HEK293 (cell line): ENCODE data around the gene CERS5.
A peak's percentile ranks its signal among the peaks of the same experiment; 100 is the strongest.

Experiments used
- CTCF ChIA-PET: fragments of 350-600 bp; formaldehyde crosslinking; extraction: SDS; loops from one replicate; lab custom pipeline; 2021; ENCODE audit warnings: antibody characterized with exemption; lab: Yijun Ruan, JAX
- POLR2A ChIA-PET: fragments of 300-600 bp; formaldehyde crosslinking; extraction: SDS; loops from one replicate; lab custom pipeline; 2020; ENCODE audit warnings: antibody characterized with exemption, inconsistent platforms; lab: Yijun Ruan, JAX
- H3K27ac ChIP-seq: fragments of 200-500 bp; sonication (Bioruptor generic); 2 replicates; pipeline ENCODE4 v1.5.1; 2014; ENCODE audit warnings: low read depth, low read length, control low read depth, inconsistent platforms; ENCODE audit errors: extremely low read depth
- H3K36me3 ChIP-seq, 2 experiments: fragments of 200-500 bp in 1 of 2; sonication (Bioruptor generic) in 1 of 2; 1 replicate in 1 of 2; 2 replicates in 1 of 2; pipeline ENCODE4 v1.5.1; 2014 to 2017; ENCODE audit warnings: inconsistent platforms in 2 of 2, low read length in 2 of 2; ENCODE audit not compliant: control insufficient read depth in 2 of 2, insufficient read depth in 1 of 2
- H3K4me1 ChIP-seq: fragments of 200-500 bp; sonication (Bioruptor generic); 2 replicates; pipeline ENCODE4 v1.5.1; 2014; ENCODE audit warnings: mild to moderate bottlenecking, low read length, inconsistent platforms; ENCODE audit not compliant: control insufficient read depth, insufficient read depth
- H3K4me3 ChIP-seq: 2 replicates; pipeline ENCODE4 v1.5.1; 2011; ENCODE audit warnings: low read depth, mild to moderate bottlenecking, control low read depth, low read length, moderate library complexity
- H3K9me3 ChIP-seq: fragments of 200-500 bp; sonication (Bioruptor generic); 2 replicates; pipeline ENCODE4 v1.5.1; 2014; ENCODE audit warnings: low read depth, low read length, inconsistent platforms; ENCODE audit not compliant: control insufficient read depth, insufficient read depth
- HOXD13 ChIP-seq: sonication (generic); formaldehyde crosslinking; IDR thresholded peaks from 2 replicates; pipeline ENCODE4 v1.8.0; 2022; ENCODE audit warnings: missing genetic modification reagents, borderline replicate concordance
- KLF7 ChIP-seq: fragments of 450-650 bp; formaldehyde crosslinking; IDR thresholded peaks from 2 replicates; pipeline ENCODE4 v1.5.1; 2016; ENCODE audit warnings: missing biosample characterization, missing genetic modification characterization, borderline replicate concordance
- TRIM28 ChIP-seq: IDR thresholded peaks from 2 replicates; pipeline ENCODE4 v1.6.1; 2011; ENCODE audit warnings: low read length, control low read depth, borderline replicate concordance
- ZBTB17 ChIP-seq: fragments of 450-650 bp; formaldehyde crosslinking; IDR thresholded peaks from 2 replicates; pipeline ENCODE4 v1.5.1; 2016; ENCODE audit warnings: missing biosample characterization, missing genetic modification characterization
- ZFP37 ChIP-seq: fragments of 450-650 bp; formaldehyde crosslinking; IDR thresholded peaks from 2 replicates; pipeline ENCODE4 v1.5.1; 2016; ENCODE audit warnings: missing biosample characterization, missing genetic modification characterization
- ZNF155 ChIP-seq: fragments of 450-650 bp; formaldehyde crosslinking; IDR thresholded peaks from 2 replicates; pipeline ENCODE4 v1.5.1; 2016; ENCODE audit warnings: missing biosample characterization, missing genetic modification characterization
- ZNF184 ChIP-seq: fragments of 450-650 bp; IDR thresholded peaks from 2 replicates; pipeline ENCODE4 v1.5.1; 2018; ENCODE audit warnings: missing biosample characterization, mild to moderate bottlenecking, missing genetic modification characterization
- ZNF302 ChIP-seq: fragments of 450-650 bp; formaldehyde crosslinking; IDR thresholded peaks from 2 replicates; pipeline ENCODE4 v1.5.1; 2016; ENCODE audit warnings: missing biosample characterization, missing genetic modification characterization, low read depth
- ZNF404 ChIP-seq: fragments of 450-650 bp; formaldehyde crosslinking; IDR thresholded peaks from 2 replicates; pipeline ENCODE4 v1.5.1; 2017; ENCODE audit warnings: missing biosample characterization, missing genetic modification characterization
- ZNF433 ChIP-seq: fragments of 450-650 bp; formaldehyde crosslinking; IDR thresholded peaks from 2 replicates; pipeline ENCODE4 v1.5.1; 2016; ENCODE audit warnings: missing biosample characterization, missing genetic modification characterization, low read depth
- ZNF596 ChIP-seq: fragments of 450-650 bp; IDR thresholded peaks from 2 replicates; pipeline ENCODE4 v1.5.0; 2018; ENCODE audit warnings: missing biosample characterization, mild to moderate bottlenecking, missing genetic modification characterization, moderate library complexity
- ZNF600 ChIP-seq: fragments of 450-650 bp; formaldehyde crosslinking; IDR thresholded peaks from 2 replicates; pipeline ENCODE4 v1.5.1; 2016; ENCODE audit warnings: missing biosample characterization, missing genetic modification characterization
- ZNF658 ChIP-seq: fragments of 450-650 bp; formaldehyde crosslinking; IDR thresholded peaks from 2 replicates; pipeline ENCODE4; 2016; ENCODE audit warnings: missing biosample characterization, missing genetic modification characterization
- ZNF76 ChIP-seq: fragments of 450-650 bp; formaldehyde crosslinking; IDR thresholded peaks from 2 replicates; pipeline ENCODE4; 2016; ENCODE audit warnings: low read depth, missing biosample characterization, missing genetic modification characterization, borderline replicate concordance
- ZNF777 ChIP-seq: fragments of 450-650 bp; formaldehyde crosslinking; IDR thresholded peaks from 2 replicates; pipeline ENCODE4 v1.5.1; 2017; ENCODE audit warnings: missing biosample characterization, missing genetic modification characterization, borderline replicate concordance
- ZNF830 ChIP-seq: fragments of 450-650 bp; IDR thresholded peaks from 2 replicates; pipeline ENCODE4 v1.5.0; 2018; ENCODE audit warnings: missing biosample characterization, missing genetic modification characterization, low read depth, mild to moderate bottlenecking, moderate library complexity
- ZSCAN16 ChIP-seq: fragments of 450-650 bp; formaldehyde crosslinking; IDR thresholded peaks from 2 replicates; pipeline ENCODE4 v1.5.1; 2016; ENCODE audit warnings: missing biosample characterization, missing genetic modification characterization
- ZSCAN30 ChIP-seq: fragments of 450-650 bp; IDR thresholded peaks from 2 replicates; pipeline ENCODE4 v1.5.1; 2018; ENCODE audit warnings: missing biosample characterization, mild to moderate bottlenecking, missing genetic modification characterization, moderate library complexity
- ZXDB ChIP-seq: fragments of 450-650 bp; formaldehyde crosslinking; IDR thresholded peaks from 2 replicates; pipeline ENCODE4 v1.5.1; 2016; ENCODE audit warnings: missing biosample characterization, missing genetic modification characterization
- TF ChIP-seq, protein P1 (sequence below): fragments of 450-650 bp; formaldehyde crosslinking; IDR thresholded peaks from 2 replicates; pipeline ENCODE4 v1.5.1; 2017; ENCODE audit warnings: missing biosample characterization, missing genetic modification characterization
- TF ChIP-seq, protein P2 (sequence below): fragments of 450-650 bp; formaldehyde crosslinking; IDR thresholded peaks from 2 replicates; pipeline ENCODE4 v1.5.1; 2016; ENCODE audit warnings: missing biosample characterization, missing genetic modification characterization
- TF ChIP-seq, protein P3 (sequence below): IDR thresholded peaks from 2 replicates; pipeline ENCODE4 v1.6.1; 2011; ENCODE audit warnings: mild to moderate bottlenecking, low read depth, low read length, borderline replicate concordance
- TF ChIP-seq, protein P4 (sequence below): fragments of 450-650 bp; formaldehyde crosslinking; IDR thresholded peaks from 2 replicates; pipeline ENCODE4 v1.5.1; 2016; ENCODE audit warnings: missing biosample characterization, missing genetic modification characterization
- TF ChIP-seq, protein P5 (sequence below): fragments of 450-650 bp; formaldehyde crosslinking; IDR thresholded peaks from 2 replicates; pipeline ENCODE4 v1.5.1; 2016; ENCODE audit warnings: missing biosample characterization, missing genetic modification characterization

CERS5 gene

DNA sequence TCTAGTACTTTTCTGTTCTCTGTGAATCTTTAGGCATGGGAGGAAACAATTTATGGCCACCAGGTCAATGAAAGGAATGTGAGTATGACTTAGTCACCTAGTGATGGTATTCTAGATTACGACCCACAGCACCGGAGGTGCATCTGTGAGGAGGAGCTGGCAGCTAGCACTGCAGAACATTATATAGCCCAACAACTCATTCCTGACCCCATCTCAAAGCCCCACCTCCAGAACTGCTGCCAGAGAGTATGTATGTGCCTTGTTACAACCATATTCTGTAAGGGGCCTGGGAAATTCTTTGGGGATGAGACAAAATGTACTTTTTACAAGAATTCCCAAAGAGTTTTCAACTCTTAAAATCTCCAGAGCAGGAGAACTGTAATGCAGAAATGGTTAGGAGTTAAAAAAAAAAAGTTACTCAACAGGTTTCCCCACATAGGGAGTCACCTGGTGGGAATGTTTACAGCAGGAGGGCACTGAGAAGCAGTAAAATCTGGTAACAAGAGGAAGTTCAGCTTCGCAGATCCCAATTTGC, 34.9 kb upstream of the CERS5 start (continued):
- TF ChIP-seq, protein P1, sequence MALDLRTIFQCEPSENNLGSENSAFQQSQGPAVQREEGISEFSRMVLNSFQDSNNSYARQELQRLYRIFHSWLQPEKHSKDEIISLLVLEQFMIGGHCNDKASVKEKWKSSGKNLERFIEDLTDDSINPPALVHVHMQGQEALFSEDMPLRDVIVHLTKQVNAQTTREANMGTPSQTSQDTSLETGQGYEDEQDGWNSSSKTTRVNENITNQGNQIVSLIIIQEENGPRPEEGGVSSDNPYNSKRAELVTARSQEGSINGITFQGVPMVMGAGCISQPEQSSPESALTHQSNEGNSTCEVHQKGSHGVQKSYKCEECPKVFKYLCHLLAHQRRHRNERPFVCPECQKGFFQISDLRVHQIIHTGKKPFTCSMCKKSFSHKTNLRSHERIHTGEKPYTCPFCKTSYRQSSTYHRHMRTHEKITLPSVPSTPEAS, result no peak
- TF ChIP-seq TRIM28 (no peak), ZFP37 (tag by site-specific recombination) (no peak), HOXD13 (CRISPR knock-in tag) (no peak), ZNF600 (tag by site-specific recombination) (0 out of 2 replicates have a peak, but pooled peaks have one; percentile 16), ZNF777 (tag by site-specific recombination) (no peak), ZNF658 (tag by site-specific recombination) (no peak), ZNF596 (tag by site-specific recombination) (no peak), ZSCAN30 (tag by site-specific recombination) (no peak)
- TF ChIP-seq, protein P2, sequence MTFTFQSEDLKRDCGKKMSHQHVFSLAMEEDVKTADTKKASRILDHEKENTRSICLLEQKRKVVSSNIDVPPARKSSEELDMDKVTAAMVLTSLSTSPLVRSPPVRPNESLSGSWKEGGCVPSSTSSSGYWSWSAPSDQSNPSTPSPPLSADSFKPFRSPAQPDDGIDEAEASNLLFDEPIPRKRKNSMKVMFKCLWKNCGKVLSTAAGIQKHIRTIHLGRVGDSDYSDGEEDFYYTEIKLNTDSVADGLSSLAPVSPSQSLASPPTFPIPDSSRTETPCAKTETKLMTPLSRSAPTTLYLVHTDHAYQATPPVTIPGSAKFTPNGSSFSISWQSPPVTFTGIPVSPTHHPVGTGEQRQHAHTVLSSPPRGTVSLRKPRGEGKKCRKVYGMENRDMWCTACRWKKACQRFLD (tag by site-specific recombination), result no peak
- TF ChIP-seq, protein P3, sequence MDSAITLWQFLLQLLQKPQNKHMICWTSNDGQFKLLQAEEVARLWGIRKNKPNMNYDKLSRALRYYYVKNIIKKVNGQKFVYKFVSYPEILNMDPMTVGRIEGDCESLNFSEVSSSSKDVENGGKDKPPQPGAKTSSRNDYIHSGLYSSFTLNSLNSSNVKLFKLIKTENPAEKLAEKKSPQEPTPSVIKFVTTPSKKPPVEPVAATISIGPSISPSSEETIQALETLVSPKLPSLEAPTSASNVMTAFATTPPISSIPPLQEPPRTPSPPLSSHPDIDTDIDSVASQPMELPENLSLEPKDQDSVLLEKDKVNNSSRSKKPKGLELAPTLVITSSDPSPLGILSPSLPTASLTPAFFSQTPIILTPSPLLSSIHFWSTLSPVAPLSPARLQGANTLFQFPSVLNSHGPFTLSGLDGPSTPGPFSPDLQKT, result no peak

DNA sequence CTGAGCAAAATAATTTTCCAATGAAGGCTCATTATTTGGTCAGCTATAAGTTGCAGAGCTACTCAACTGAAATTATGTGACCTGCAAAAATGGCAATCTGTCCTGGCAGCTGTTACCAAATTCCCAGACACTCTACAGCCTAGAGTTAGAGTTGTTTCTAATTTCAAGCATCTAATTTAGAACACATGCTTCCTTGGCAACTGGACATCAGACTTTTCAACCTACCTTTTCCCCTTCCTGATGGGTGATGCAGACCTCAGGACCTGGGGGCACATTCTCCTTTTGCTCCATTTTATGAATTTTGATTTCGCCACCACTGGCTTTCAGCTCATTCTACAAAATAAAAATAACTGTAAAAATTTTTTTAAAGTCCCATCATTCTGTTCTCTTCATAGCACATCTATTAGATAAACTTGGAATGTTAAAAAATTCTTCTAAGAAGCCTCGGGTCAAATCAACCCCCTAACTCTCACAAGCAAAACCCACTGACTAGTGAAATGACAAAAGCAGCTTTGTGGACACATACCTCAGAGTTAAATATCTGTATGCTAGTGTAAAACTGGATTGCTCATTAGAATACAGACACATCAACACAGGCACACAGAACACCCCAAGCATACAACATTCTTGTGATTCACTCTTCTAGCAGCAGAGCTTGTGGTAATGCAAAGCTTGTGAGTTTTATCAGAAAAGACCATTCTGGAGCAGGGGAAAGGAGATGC, 33.5 kb upstream of the CERS5 start:
- no peaks in the 10 kb centered on the region for H3K9me3 ChIP-seq
- TF ChIP-seq, protein P4, sequence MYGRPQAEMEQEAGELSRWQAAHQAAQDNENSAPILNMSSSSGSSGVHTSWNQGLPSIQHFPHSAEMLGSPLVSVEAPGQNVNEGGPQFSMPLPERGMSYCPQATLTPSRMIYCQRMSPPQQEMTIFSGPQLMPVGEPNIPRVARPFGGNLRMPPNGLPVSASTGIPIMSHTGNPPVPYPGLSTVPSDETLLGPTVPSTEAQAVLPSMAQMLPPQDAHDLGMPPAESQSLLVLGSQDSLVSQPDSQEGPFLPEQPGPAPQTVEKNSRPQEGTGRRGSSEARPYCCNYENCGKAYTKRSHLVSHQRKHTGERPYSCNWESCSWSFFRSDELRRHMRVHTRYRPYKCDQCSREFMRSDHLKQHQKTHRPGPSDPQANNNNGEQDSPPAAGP (tag by site-specific recombination), result no peak
- TF ChIP-seq ZSCAN16 (tag by site-specific recombination), result no peak
- no peak for TF ChIP-seq ZNF155 (tag by site-specific recombination)
- TF ChIP-seq ZNF404, result no peak
- TF ChIP-seq ZXDB (tag by site-specific recombination), result no peak
- no peak for TF ChIP-seq ZNF830 (tag by site-specific recombination)
- no peak for TF ChIP-seq ZNF184 (tag by site-specific recombination)
- TF ChIP-seq KLF7 (tag by site-specific recombination), result no peak
- no peak for TF ChIP-seq ZNF76
- TF ChIP-seq, protein P5, sequence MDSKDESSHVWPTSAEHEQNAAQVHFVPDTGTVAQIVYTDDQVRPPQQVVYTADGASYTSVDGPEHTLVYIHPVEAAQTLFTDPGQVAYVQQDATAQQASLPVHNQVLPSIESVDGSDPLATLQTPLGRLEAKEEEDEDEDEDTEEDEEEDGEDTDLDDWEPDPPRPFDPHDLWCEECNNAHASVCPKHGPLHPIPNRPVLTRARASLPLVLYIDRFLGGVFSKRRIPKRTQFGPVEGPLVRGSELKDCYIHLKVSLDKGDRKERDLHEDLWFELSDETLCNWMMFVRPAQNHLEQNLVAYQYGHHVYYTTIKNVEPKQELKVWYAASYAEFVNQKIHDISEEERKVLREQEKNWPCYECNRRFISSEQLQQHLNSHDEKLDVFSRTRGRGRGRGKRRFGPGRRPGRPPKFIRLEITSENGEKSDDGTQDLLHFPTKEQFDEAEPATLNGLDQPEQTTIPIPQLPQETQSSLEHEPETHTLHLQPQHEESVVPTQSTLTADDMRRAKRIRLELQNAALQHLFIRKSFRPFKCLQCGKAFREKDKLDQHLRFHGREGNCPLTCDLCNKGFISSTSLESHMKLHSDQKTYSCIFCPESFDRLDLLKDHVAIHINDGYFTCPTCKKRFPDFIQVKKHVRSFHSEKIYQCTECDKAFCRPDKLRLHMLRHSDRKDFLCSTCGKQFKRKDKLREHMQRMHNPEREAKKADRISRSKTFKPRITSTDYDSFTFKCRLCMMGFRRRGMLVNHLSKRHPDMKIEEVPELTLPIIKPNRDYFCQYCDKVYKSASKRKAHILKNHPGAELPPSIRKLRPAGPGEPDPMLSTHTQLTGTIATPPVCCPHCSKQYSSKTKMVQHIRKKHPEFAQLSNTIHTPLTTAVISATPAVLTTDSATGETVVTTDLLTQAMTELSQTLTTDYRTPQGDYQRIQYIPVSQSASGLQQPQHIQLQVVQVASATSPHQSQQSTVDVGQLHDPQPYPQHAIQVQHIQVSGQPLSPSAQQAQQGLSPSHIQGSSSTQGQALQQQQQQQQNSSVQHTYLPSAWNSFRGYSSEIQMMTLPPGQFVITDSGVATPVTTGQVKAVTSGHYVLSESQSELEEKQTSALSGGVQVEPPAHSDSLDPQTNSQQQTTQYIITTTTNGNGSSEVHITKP (tag by site-specific recombination), result no peak
- TF ChIP-seq ZBTB17 (tag by site-specific recombination), result no peak
- no peak for TF ChIP-seq ZNF302
- no peak for TF ChIP-seq ZNF433
- ChIA-PET CTCF (interaction anchor here (0.9 kb wide), 2 partner anchors 13 to 130 kb away, joined by 3 to 5 read pairs; no protein-coding TSS in a partner anchor), POLR2A (no interaction called here)
- no peak overlapping the region for H3K4me3 ChIP-seq
- peaks cover 19% of the 10 kb centered on the region for H3K4me1 ChIP-seq
- no peak overlapping the region for H3K27ac ChIP-seq
- peaks cover 30 to 40% of the 10 kb centered on the region in 2 experiments for H3K36me3 ChIP-seq
